Measurements from ENCODE around the gene RAC2.

- no peak for TF ChIP-seq ESRRA (IDR thresholded peaks at IDR 0.05; ENCODE audit: borderline replicate concordance, low read length)
- no peak for TF ChIP-seq POLR2A (IDR thresholded peaks at IDR 0.05; ENCODE audit: low read length)
- no peak for TF ChIP-seq MYC (IDR thresholded peaks at IDR 0.05; ENCODE audit: borderline replicate concordance, low read length)
- TF ChIP-seq CTCF (IDR thresholded peaks at IDR 0.05), result no peak
Measured at GRCh38 chr22:37205046-37205445, 39.0 kb downstream of the RAC2 start.
